Fibroblast of pulmonary artery (primary cell): ENCODE measurements around the gene ARRDC4.

Source experiments
- DNase-seq: peaks from one replicate; pipeline ENCODE4 v3.0.0-alpha.2; 2010; ENCODE audit warnings: low read depth
- H3K4me3 ChIP-seq: replicated peaks from 2 replicates; pipeline ENCODE4 v1.5.1; 2011; ENCODE audit warnings: low read depth, mild to moderate bottlenecking, control low read depth, low read length, moderate library complexity
- TF ChIP-seq, protein P1 (sequence below): IDR thresholded peaks from 2 replicates; pipeline ENCODE4 v1.5.1; 2011; ENCODE audit warnings: mild to moderate bottlenecking, control low read depth, low read length, inconsistent platforms; ENCODE audit errors: missing control alignments

ARRDC4 gene

GRCh38 chr15:98012354-98012753, 51.9 kb downstream of the ARRDC4 start:
- no peak for DNase-seq
- TF ChIP-seq, protein P1, sequence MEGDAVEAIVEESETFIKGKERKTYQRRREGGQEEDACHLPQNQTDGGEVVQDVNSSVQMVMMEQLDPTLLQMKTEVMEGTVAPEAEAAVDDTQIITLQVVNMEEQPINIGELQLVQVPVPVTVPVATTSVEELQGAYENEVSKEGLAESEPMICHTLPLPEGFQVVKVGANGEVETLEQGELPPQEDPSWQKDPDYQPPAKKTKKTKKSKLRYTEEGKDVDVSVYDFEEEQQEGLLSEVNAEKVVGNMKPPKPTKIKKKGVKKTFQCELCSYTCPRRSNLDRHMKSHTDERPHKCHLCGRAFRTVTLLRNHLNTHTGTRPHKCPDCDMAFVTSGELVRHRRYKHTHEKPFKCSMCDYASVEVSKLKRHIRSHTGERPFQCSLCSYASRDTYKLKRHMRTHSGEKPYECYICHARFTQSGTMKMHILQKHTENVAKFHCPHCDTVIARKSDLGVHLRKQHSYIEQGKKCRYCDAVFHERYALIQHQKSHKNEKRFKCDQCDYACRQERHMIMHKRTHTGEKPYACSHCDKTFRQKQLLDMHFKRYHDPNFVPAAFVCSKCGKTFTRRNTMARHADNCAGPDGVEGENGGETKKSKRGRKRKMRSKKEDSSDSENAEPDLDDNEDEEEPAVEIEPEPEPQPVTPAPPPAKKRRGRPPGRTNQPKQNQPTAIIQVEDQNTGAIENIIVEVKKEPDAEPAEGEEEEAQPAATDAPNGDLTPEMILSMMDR, result no peak
- no peak overlapping the region for H3K4me3 ChIP-seq

GRCh38 chr15:98013631-98014030, 53.1 kb downstream of the ARRDC4 start:
- DNase-seq, result no peak
- TF ChIP-seq, protein P1, result no peak

DNA sequence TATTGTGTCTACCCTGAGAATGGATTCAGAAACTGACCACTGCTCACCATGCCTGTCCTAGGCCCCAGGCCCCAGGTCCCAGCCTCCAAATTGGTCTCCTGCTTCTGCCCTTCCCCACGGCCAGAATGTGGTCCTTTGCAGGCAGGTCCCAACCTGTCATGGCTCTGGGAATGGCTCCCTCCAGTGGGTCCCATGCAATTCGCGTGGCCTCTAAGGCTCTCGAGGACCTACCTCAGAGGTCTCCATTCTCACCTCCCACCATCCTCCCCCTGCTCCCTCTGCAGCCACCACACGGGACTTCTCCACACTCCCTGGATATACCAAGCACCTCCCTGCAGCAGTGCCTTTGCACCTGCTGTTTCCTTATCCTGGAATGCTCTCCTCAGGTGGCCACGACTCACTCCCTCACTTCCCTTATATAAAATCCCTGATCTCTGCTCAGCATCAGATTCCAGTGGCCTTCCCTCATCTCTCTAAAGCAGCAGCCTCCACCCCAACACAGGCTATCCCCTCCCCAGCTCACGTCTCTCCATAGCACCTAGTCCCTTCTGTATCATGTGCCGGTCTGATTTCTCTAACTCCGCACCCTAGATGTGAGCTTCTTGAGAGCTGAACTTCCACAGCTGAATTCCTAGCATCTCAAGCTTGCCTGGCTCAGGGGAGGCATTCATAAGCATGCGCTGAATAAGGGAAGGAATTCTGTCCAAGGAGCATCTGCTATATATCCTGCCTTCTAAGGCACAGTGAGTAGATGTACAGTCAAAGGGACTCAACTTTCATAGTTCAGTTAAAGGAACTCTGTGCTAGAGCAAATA, 56.9 kb downstream of the ARRDC4 start:
- DNase-seq, result no peak
- TF ChIP-seq, protein P1, result no peak
- H3K4me3 ChIP-seq, result no peak overlapping the region

More at GRCh38 chr15:98013631-98014030, 53.1 kb downstream of the ARRDC4 start:
- no peak overlapping the region for H3K4me3 ChIP-seq

DNA sequence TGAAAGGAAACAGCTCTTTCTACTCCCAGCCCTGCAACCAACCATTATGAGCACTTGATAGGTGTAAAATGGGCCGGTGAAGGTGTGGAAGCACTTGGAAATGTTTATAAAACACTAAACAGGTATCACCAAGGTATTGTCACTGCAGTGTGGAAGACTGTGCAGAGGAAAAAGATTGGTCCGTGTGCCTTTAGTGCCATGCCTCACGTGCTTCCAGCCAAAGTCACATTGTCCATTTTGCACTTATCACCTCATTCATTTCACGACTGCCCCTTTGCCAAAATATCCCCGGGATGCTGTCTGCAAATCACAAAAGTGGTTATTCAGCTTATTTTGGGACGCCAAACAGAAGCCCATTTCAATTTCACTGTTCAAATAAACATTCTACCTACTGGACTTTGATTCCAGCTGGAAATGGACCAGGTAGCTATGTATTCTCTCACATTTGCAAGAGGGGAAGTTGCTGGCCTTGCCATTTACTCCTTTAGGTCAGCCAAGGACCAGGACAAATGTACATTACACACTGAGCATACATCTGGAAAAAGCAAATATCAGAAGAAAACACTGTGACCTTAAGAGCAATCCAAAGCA, 58.4 kb downstream of the ARRDC4 start:
- TF ChIP-seq, protein P1, result no peak
- no peak overlapping the region for H3K4me3 ChIP-seq
- DNase-seq, result no peak
